HepG2 (cell line): ENCODE measurements around the gene PLXND1. TPM values are rescaled to one million over a fixed set of nuclear protein-coding genes. Genes with fewer than 3 reads are reported as not detected.

ENCODE experiments used
- ARNT ChIP-seq: fragments of 450-650 bp; IDR thresholded peaks from 2 replicates; pipeline ENCODE4 v1.6.1; 2017
- ATF2 ChIP-seq: sonication (generic); formaldehyde crosslinking; IDR thresholded peaks from 2 replicates; pipeline ENCODE4 v1.4.0; 2020; ENCODE audit warnings: missing genetic modification reagents
- BRF2 ChIP-seq: sonication (generic); formaldehyde crosslinking; IDR thresholded peaks from 2 replicates; pipeline ENCODE4 v1.8.1; 2022; ENCODE audit warnings: mild to moderate bottlenecking, missing genetic modification reagents
- CAMTA2 ChIP-seq: sonication (generic); formaldehyde crosslinking; IDR thresholded peaks from 2 replicates; pipeline ENCODE4 v1.4.0; 2020; ENCODE audit warnings: mild to moderate bottlenecking, missing genetic modification reagents, borderline replicate concordance
- CCAR2 ChIP-seq: fragments of 200-400 bp; formaldehyde crosslinking; optimal IDR thresholded peaks from 2 replicates; pipeline ENCODE3; 2018; ENCODE audit warnings: low read depth, mild to moderate bottlenecking, low read length, moderate library complexity
- CEBPB ChIP-seq: IDR thresholded peaks from 2 replicates; pipeline ENCODE4 v1.6.1; 2011; ENCODE audit warnings: low read depth, low read length, improper control_type of control experiment, borderline replicate concordance
- FOXP1 ChIP-seq, 2 experiments: fragments of 450-650 bp in 1 of 2; IDR thresholded peaks; 2 replicates each; pipeline ENCODE4 v1.6.1; 2017 to 2018; ENCODE audit warnings: antibody characterized with exemption in 1 of 2
- GFI1 ChIP-seq: sonication (generic); formaldehyde crosslinking; IDR thresholded peaks from 2 replicates; pipeline ENCODE4 v1.5.0; 2020; ENCODE audit warnings: missing genetic modification reagents, mild to moderate bottlenecking, borderline replicate concordance
- MAFK ChIP-seq, 2 experiments: IDR thresholded peaks in 1 of 2; conservative IDR thresholded peaks in 1 of 2; 2 replicates each; pipeline ENCODE4 v1.6.1; 2011; ENCODE audit warnings: improper control_type of control experiment in 2 of 2, low read length in 2 of 2
- NPAS2 ChIP-seq: sonication (generic); formaldehyde crosslinking; IDR thresholded peaks from 2 replicates; pipeline ENCODE4 v1.8.0; 2022; ENCODE audit warnings: mild to moderate bottlenecking, missing genetic modification reagents, borderline replicate concordance
- PPARG ChIP-seq: conservative IDR thresholded peaks from 2 replicates; pipeline ENCODE4 v1.6.1; 2016; ENCODE audit warnings: missing biosample characterization, missing genetic modification reagents
- PRMT3 ChIP-seq: sonication (generic); formaldehyde crosslinking; IDR thresholded peaks from 2 replicates; pipeline ENCODE4 v1.8.1; 2022; ENCODE audit warnings: low read depth, mild to moderate bottlenecking, moderate library complexity, missing genetic modification reagents, borderline replicate concordance
- RAD51 ChIP-seq: fragments of 450-650 bp; IDR thresholded peaks from 2 replicates; pipeline ENCODE4 v1.6.1; 2016; ENCODE audit warnings: borderline replicate concordance
- RBM22 ChIP-seq: fragments of 200-400 bp; formaldehyde crosslinking; optimal IDR thresholded peaks from 2 replicates; pipeline ENCODE3; 2017; ENCODE audit warnings: mild to moderate bottlenecking, low read length, moderate library complexity
- REPIN1 ChIP-seq: sonication (generic); formaldehyde crosslinking; IDR thresholded peaks from 2 replicates; pipeline ENCODE4 v1.8.0; 2022; ENCODE audit warnings: missing genetic modification reagents, low read depth, mild to moderate bottlenecking, borderline replicate concordance
- SIX1 ChIP-seq: sonication (generic); formaldehyde crosslinking; IDR thresholded peaks from 2 replicates; pipeline ENCODE4 v1.4.0; 2020; ENCODE audit warnings: missing genetic modification reagents, borderline replicate concordance
- SNAI1 ChIP-seq: sonication (generic); formaldehyde crosslinking; IDR thresholded peaks from 2 replicates; pipeline ENCODE4 v1.5.0; 2020; ENCODE audit warnings: mild to moderate bottlenecking, missing genetic modification reagents, borderline replicate concordance
- ZBTB49 ChIP-seq: sonication (generic); formaldehyde crosslinking; IDR thresholded peaks from 2 replicates; pipeline ENCODE4 v1.4.0; 2020; ENCODE audit warnings: missing genetic modification reagents, borderline replicate concordance
- ZC3H4 ChIP-seq: sonication (generic); formaldehyde crosslinking; IDR thresholded peaks from 2 replicates; pipeline ENCODE4 v1.4.0; 2020; ENCODE audit warnings: missing genetic modification reagents, borderline replicate concordance
- ZFYVE20 ChIP-seq: sonication (generic); formaldehyde crosslinking; IDR thresholded peaks from 2 replicates; pipeline ENCODE4 v1.8.0; 2023; ENCODE audit warnings: low read depth, mild to moderate bottlenecking, moderate library complexity, missing genetic modification reagents, borderline replicate concordance
- ZMYM4 ChIP-seq: sonication (generic); formaldehyde crosslinking; IDR thresholded peaks from 2 replicates; pipeline ENCODE4 v1.8.1; 2023; ENCODE audit warnings: mild to moderate bottlenecking, missing genetic modification reagents
- ZNF160 ChIP-seq: sonication (generic); formaldehyde crosslinking; IDR thresholded peaks from 2 replicates; pipeline ENCODE4 v1.8.0; 2022; ENCODE audit warnings: mild to moderate bottlenecking, inconsistent platforms, missing genetic modification reagents
- ZNF451 ChIP-seq: sonication (generic); formaldehyde crosslinking; IDR thresholded peaks from 2 replicates; pipeline ENCODE4 v1.5.0; 2020; ENCODE audit warnings: mild to moderate bottlenecking, missing genetic modification reagents
- ZNF510 ChIP-seq: sonication (generic); formaldehyde crosslinking; IDR thresholded peaks from 2 replicates; pipeline ENCODE4 v1.4.0; 2020; ENCODE audit warnings: low read depth, mild to moderate bottlenecking, missing genetic modification reagents
- ZNF547 ChIP-seq: sonication (generic); formaldehyde crosslinking; IDR thresholded peaks from 2 replicates; pipeline ENCODE4 v1.5.1; 2020; ENCODE audit warnings: mild to moderate bottlenecking, missing genetic modification reagents
- ZNF761 ChIP-seq: sonication (generic); formaldehyde crosslinking; conservative IDR thresholded peaks from 2 replicates; pipeline ENCODE4 v1.4.0; 2020; ENCODE audit warnings: mild to moderate bottlenecking, missing genetic modification reagents
- ZNF816 ChIP-seq: sonication (generic); formaldehyde crosslinking; IDR thresholded peaks from 2 replicates; pipeline ENCODE4 v1.8.0; 2022; ENCODE audit warnings: missing genetic modification reagents, mild to moderate bottlenecking, borderline replicate concordance
- polyA plus RNA-seq, 8 experiments: library from polyadenylated mRNA; depleted of rRNA in 3 of 8; stranded (reverse) in 7 of 8; unstranded in 1 of 8; fragments of >200 nt; fragmentation: Illumina TruSeq in 4 of 8; extraction: Trizol in 4 of 8; gene quantifications; 2 replicates each; pipeline versions ENCODE4 v1.2.1 to v1.2.3, GENCODE V29; 2011 to 2016; ENCODE audit warnings: low read depth in 4 of 8, missing spikeins in 1 of 8, mixed read lengths in 1 of 8; ENCODE audit not compliant: insufficient read depth in 1 of 8
- total RNA-seq, 5 experiments: library from RNA; depleted of rRNA; stranded (reverse); fragments of >200 nt; fragmentation: Illumina TruSeq; extraction: Trizol; gene quantifications; 2 replicates each; pipeline ENCODE4 v1.2.3, GENCODE V29; 2016; ENCODE audit warnings: low read depth in 1 of 5

The PLXND1 gene
- total and polyA plus RNA-seq, 2 of the 13 experiments (the other 11 are each of a cell fraction or from before 2014, with no cell fraction given), result 15.9 to 42.0 TPM

- TF ChIP-seq ZNF761 (CRISPR knock-in tag) (0 out of 2 replicates have a peak, but pooled peaks have one; percentile 27), RAD51 (no peak), BRF2 (no peak), GFI1 (CRISPR knock-in tag) (peak; percentile 86), ZNF160 (CRISPR knock-in tag) (no peak), PRMT3 (no peak), ZNF451 (CRISPR knock-in tag) (0 out of 2 replicates have a peak, but pooled peaks have one; percentile 29), ARNT (no peak), ZMYM4 (peak; percentile 71), SNAI1 (CRISPR knock-in tag) (no peak), CEBPB (no peak), MAFK (conservative IDR thresholded peaks at IDR 0.05 in 1 of 2, IDR thresholded peaks at IDR 0.05 in 1 of 2; ENCODE audit: low read length in 2 of 2) (no peak), SIX1 (CRISPR knock-in tag) (no peak), FOXP1 (IDR thresholded peaks at IDR 0.05) (no peak), FOXP1 (CRISPR knock-in tag; IDR thresholded peaks at IDR 0.05) (peak; percentile 64; the same call in 1 of the 2 replicates), CAMTA2 (CRISPR knock-in tag) (no peak), ZNF816 (CRISPR knock-in tag) (no peak), CCAR2 (no peak), ZNF547 (CRISPR knock-in tag) (peak; percentile 41; the same call in 1 of the 2 replicates), NPAS2 (CRISPR knock-in tag) (no peak), REPIN1 (no peak; the same call in 1 of the 2 replicates), ZNF510 (CRISPR knock-in tag) (0 out of 2 replicates have a peak, but pooled peaks have one; percentile 62), ZFYVE20 (no peak), ZBTB49 (no peak), ZC3H4 (CRISPR knock-in tag) (no peak), ATF2 (CRISPR knock-in tag) (peak; percentile 71; the same call in 1 of the 2 replicates), PPARG (CRISPR knock-in tag) (no peak), RBM22 (no peak)
These were observed 11.5 kb downstream of the PLXND1 start (continued) for GRCh38 chr3:129594907-129595390.
